T-helper 1 cell treated with Interleukin-12 subunit alpha and Interleukin-12 subunit beta and Interleukin-4 antibody, amounts not matched to agents 30 μg/mL and 1 μg/mL, for 36 hours (primary cell): ENCODE results near the gene AUTS2.

Source experiments
- H3K27ac Mint-ChIP-seq: one replicate; pipeline ENCODE4 v1.8.0; 2021; ENCODE audit warnings: mild to moderate bottlenecking, mixed read lengths
- H3K27me3 Mint-ChIP-seq: one replicate; pipeline ENCODE4 v1.8.0; 2021; ENCODE audit warnings: low read depth, mixed read lengths
- H3K36me3 Mint-ChIP-seq: one replicate; pipeline ENCODE4 v1.8.0; 2021; ENCODE audit warnings: low read depth, mixed read lengths
- H3K4me1 Mint-ChIP-seq: one replicate; pipeline ENCODE4 v1.8.0; 2021; ENCODE audit warnings: low read depth, mixed read lengths
- H3K4me3 Mint-ChIP-seq: one replicate; pipeline ENCODE4 v1.8.0; 2021; ENCODE audit warnings: mild to moderate bottlenecking, moderate library complexity, mixed read lengths
- H3K9me3 Mint-ChIP-seq: one replicate; pipeline ENCODE4 v1.8.0; 2021; ENCODE audit warnings: mixed read lengths

AUTS2 gene

DNA sequence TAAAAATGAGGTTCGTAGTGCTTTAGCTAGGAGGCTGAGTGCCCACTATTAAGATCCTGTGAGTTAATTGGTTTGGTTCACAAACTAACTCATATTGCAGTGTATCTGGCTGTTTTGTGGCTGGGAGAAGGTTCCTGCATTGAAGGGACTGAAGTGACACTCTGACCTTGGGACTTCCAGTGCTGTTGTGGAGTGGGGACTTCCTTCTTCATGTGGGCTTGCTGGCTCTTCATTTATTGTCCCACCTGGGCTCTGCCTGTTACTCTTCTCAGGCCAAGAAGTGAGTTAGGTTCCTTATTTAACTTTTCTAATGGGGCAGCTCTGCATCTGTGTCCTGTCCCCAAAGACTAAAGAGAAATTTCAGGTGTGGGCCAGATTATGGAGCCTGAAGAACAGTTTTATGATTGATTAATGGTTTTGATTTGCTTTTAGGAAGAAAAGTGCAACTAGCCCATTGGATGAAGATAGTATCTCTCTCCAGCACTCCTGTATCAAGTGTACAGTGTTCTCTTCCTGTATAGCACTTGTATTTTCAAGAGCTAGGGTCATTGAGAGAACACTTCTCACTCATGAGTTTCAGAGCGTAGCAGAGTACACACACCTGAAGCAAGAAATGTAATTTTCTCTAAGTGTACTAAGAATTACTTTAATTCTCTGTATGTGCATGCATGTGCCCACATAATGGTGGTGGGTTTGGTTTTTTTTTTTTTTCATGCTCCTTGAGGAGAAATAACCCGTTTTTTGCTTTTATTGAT lies 54.8 kb downstream of the AUTS2 start:
- Mint-ChIP-seq H3K36me3 (no peaks in the 10 kb centered on the region), H3K27ac (no peak overlapping the region), H3K27me3 (no peaks in the 10 kb centered on the region), H3K9me3 (no peaks in the 10 kb centered on the region), H3K4me1 (no peaks in the 10 kb centered on the region), H3K4me3 (no peak overlapping the region)

DNA sequence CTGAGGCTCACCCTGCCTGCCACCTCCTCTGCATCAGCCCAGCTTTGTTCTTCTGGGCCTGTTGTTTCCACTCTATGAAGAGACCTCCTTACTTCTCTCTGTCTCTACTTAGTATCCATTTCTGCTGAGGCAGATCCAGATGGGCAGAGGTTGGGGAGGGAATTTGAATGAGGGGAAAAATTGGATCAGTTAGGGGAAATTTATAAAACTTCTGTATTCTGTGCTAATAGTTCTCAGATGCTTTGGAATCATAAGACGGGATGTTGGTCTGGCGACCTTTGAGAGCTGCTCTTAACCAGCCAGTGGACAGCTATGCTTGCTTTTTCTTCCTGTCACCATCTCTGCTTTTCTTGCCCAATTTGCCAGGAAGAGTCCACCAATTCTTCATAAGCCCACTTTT lies 55.5 kb downstream of the AUTS2 start:
- H3K4me1 Mint-ChIP-seq, result no peaks in the 10 kb centered on the region
- no peaks in the 10 kb centered on the region for H3K27me3 Mint-ChIP-seq
- no peak overlapping the region for H3K27ac Mint-ChIP-seq
- H3K9me3 Mint-ChIP-seq, result no peaks in the 10 kb centered on the region
- no peak overlapping the region for H3K4me3 Mint-ChIP-seq
- H3K36me3 Mint-ChIP-seq, result no peaks in the 10 kb centered on the region

DNA sequence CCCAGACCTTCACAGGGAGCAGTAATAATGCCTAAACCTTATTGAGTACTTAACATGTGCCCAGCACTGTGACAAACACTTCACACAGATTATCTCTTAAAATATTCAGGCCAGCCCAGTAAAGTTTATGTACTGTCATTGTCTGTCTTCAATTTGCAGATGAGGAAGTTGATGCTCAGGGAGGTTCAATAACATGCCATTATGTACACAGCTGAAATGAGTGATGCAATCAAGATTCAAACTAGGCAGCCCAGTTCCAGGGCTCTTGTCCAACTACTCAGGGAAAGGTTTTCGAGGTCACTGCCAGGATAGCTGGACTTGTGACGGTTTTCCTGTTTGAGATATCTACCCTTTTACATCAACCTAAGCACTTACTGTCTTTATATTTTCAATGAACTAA lies 56.1 kb downstream of the AUTS2 start:
- no peak overlapping the region for H3K27ac Mint-ChIP-seq
- H3K4me3 Mint-ChIP-seq, result no peak overlapping the region
- H3K4me1 Mint-ChIP-seq, result no peaks in the 10 kb centered on the region
- H3K36me3 Mint-ChIP-seq, result no peaks in the 10 kb centered on the region
- no peaks in the 10 kb centered on the region for H3K27me3 Mint-ChIP-seq
- H3K9me3 Mint-ChIP-seq, result no peaks in the 10 kb centered on the region

DNA sequence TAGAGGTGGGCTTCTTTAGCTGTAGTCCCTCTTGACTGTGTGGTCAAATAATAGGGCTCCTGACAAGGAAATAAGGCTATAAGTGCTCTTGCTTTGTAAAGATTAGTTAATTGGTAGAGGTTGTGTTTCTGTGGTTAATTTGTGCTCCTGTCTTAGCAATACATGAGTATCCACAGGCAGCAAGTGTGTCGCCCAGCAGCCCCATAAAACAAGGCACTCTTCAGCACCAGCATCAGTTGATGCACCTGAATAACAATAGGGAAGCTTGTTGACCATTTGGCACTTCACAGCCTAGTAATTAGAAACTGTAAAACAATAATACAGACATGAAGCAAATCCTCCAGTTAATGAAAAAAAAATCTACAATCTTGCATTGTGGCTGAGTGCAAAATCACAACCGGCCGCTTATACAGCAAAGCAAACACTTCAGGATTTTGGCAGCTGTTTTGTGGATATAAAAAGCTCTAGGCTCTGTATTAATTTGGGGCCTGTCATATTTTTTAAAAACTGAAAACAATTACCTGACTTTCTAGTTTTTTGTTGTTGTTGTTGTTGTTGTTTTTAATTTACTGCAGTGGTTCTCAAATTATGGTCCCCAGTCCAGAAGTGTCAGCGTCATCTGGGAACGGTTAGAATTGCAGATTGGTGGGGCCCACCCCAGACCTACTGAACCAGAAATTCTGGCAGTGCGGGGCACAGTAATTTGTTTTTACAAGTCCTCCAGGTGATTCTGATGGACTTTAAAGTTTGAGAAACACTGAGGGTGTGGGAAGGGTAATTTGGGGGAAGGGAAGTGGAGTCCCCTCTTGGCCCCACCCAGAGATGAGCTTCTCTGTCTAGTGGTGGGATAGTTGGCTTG lies 56.8 kb downstream of the AUTS2 start:
- H3K4me1 Mint-ChIP-seq, result no peaks in the 10 kb centered on the region
- H3K4me3 Mint-ChIP-seq, result no peak overlapping the region
- no peaks in the 10 kb centered on the region for H3K36me3 Mint-ChIP-seq
- no peaks in the 10 kb centered on the region for H3K9me3 Mint-ChIP-seq
- H3K27ac Mint-ChIP-seq, result no peak overlapping the region
- H3K27me3 Mint-ChIP-seq, result no peaks in the 10 kb centered on the region

DNA sequence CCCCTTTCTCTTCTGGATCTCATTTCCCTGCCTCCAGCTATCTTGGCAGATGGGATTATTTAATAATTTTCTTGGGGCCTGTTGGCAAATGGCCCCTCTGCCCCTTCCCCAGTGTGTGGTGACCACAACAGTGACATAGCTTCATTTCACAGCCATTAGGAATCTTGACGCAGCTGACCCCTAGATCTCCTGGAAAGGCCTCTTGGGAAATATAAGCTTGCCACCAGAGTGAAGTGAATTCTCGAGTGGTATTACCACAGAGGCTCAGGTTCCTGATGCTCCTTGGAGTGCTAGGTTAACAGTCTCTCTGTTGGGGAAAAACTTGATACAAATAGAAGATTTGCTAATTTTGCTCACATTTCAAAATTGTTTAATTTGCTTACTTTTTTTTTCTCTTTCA lies 57.8 kb downstream of the AUTS2 start:
- Mint-ChIP-seq H3K4me1 (no peaks in the 10 kb centered on the region), H3K4me3 (no peak overlapping the region), H3K9me3 (no peaks in the 10 kb centered on the region), H3K36me3 (no peaks in the 10 kb centered on the region), H3K27ac (no peak overlapping the region), H3K27me3 (no peaks in the 10 kb centered on the region)

DNA sequence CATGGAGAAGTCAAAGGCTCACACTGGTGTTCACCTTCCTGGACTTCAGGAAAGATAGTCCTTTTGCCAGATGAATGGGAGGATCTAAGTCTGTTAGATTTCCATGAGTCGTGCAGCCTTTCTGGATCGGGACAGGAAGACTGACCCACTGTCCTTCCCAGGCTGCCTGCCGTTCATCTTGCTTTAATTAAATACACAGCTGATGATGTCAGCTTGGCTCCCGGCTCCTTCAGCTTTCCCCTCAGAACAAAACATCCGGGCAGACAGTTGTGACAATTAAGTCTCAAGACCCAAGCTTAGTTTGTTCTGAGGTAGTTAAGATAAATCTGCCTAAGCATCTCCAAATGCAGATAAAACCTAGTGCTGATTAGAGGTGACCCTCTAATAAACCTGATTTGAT lies 58.6 kb downstream of the AUTS2 start:
- Mint-ChIP-seq H3K4me3 (no peak overlapping the region), H3K9me3 (no peaks in the 10 kb centered on the region), H3K27ac (no peak overlapping the region), H3K4me1 (no peaks in the 10 kb centered on the region), H3K36me3 (no peaks in the 10 kb centered on the region), H3K27me3 (no peaks in the 10 kb centered on the region)

DNA sequence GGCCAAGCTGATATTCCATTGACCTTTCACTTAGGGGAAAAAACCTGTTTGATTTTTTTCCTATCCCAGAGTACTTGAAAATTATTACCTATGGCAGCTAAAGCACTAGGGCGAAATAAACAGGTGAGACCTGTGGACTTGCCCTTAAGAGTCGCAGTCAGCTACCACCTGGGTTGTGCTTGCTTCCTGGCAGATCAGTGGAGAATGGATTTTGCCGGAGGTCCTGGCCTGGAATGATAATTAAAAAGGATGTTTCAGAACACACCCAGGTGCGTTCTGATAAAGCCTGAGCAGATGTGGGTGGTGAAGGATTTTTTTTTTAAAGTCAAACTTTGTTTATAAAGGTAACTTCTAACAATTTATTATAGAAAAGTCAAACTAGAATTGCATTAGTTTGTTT lies 59.1 kb downstream of the AUTS2 start:
- no peak overlapping the region for H3K27ac Mint-ChIP-seq
- H3K4me3 Mint-ChIP-seq, result no peak overlapping the region
- no peaks in the 10 kb centered on the region for H3K9me3 Mint-ChIP-seq
- no peaks in the 10 kb centered on the region for H3K36me3 Mint-ChIP-seq
- H3K4me1 Mint-ChIP-seq, result no peaks in the 10 kb centered on the region
- H3K27me3 Mint-ChIP-seq, result no peaks in the 10 kb centered on the region

DNA sequence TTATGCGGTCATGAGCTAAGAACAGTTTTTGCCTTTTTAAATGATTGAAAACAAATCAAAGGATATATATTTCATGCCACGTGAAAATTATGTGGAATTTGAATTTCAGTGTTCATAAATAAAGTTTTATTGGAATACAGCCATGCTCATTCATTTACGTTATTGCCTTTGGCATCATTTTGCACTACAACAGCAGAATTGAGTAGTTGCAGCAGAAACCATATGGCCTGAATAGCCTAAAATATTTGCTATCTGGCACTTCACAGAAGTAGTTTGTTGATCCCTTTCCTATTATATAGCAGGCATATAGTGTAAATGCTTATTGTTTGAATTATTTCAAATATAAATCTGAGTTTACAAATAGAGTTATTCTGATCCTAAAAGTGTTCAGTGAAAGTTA lies 59.7 kb downstream of the AUTS2 start:
- H3K27me3 Mint-ChIP-seq, result no peaks in the 10 kb centered on the region
- no peaks in the 10 kb centered on the region for H3K4me1 Mint-ChIP-seq
- no peak overlapping the region for H3K27ac Mint-ChIP-seq
- H3K9me3 Mint-ChIP-seq, result no peaks in the 10 kb centered on the region
- H3K36me3 Mint-ChIP-seq, result no peaks in the 10 kb centered on the region
- H3K4me3 Mint-ChIP-seq, result no peak overlapping the region

DNA sequence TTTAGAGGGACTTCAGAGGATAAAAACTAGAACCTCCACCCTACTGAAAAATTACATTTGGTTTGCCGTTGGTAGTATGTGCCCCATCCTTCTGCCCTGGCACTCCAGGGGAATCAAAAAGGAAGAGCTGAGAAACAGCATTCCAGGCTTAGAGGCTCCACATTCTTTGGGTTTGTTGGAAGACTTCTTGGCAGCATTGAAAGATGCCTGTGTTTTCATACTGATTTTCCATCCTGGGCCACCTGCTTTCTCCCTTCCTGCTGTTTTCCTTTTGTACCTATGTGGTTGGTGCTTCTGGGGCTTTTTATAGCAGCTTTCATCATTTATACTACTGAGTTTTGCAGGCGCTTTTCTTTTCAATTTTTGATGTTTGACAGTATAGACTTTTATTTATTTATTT lies 61.7 kb downstream of the AUTS2 start:
- Mint-ChIP-seq H3K4me3 (no peak overlapping the region), H3K4me1 (no peaks in the 10 kb centered on the region), H3K9me3 (no peaks in the 10 kb centered on the region), H3K27ac (no peak overlapping the region), H3K36me3 (no peaks in the 10 kb centered on the region), H3K27me3 (no peaks in the 10 kb centered on the region)

DNA sequence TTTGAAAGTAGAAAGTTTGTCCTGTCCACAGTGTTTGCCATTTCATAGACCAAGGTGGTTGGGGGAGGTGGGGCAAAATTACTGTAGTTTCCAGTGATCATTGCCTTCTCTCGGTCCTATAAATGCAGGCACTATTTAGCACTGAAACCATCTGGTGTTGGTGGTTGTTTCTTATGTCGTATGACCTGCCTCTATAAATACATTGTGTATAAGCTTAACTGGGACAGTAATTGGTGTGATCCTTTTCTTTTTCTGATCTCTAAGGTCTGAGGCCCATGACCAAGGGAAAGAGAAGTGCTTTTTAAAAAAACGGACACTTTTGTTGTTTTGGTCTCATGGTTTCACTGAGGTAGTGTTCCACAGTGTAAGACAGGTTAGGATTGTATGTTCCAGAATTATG lies 63.1 kb downstream of the AUTS2 start:
- Mint-ChIP-seq H3K9me3 (no peaks in the 10 kb centered on the region), H3K4me3 (no peak overlapping the region), H3K27ac (no peak overlapping the region), H3K36me3 (no peaks in the 10 kb centered on the region), H3K4me1 (no peaks in the 10 kb centered on the region), H3K27me3 (no peaks in the 10 kb centered on the region)

DNA sequence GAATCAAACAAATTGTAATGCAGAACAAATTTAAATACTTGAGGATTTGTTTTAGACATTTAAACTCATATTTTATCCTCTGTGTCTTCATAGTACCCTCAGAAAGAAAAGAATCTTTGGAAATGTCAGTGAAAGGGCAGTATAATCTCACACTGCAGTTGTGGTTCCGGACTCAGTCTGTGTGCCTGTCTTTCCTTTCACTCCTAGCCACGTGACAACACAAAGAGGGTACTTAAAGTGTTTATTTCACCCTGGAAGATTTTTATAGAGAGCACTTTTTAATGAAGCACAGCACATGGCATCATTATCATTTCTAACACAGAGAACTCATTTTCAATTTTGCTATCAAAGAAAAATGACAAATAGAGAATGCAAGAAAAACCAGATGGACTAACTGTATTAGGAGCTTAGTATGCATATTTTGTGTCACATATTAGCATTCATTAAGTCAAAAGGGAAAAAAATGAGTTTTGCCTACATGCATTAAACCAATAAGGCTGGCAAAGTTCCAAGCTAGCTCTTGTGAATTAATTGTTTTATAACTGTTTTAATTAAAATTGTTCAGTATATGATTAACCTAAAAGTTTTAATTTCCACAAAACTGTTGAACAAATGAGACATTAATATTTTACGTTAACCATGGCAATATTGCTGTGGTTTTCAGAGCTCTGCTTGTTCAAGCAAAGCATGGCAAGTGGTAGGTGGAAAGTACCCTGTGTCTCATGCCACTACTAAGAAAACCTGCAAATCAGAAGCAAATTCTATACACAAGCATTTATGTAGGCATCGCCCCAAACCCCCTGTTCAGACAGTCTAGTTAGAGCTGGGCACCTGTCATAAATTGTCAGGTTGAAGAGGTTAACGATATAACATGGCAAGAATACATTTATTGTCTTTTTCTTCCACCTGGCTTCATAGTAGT lies 65.9 kb downstream of the AUTS2 start:
- Mint-ChIP-seq H3K27ac (no peak overlapping the region), H3K4me3 (no peak overlapping the region), H3K36me3 (no peaks in the 10 kb centered on the region), H3K27me3 (no peaks in the 10 kb centered on the region), H3K9me3 (no peaks in the 10 kb centered on the region), H3K4me1 (no peaks in the 10 kb centered on the region)

DNA sequence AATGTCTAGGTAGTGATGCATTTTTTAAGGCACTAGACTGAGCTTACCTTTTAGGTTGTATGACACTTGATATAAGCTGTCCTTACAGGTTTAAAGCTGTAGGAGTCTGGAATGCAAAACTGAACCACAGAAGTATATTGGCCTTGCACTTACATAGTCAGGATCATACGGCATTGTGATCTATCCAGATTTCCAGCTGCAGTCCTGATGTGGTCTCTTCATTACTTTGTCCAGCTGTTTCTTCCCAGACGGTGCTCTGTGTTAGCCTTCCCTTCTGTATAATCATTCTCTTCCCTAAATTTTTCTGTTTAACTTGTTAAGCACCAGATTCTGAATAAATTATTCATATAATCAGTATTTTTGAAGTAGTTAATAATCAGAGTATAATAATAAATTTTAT lies 67.1 kb downstream of the AUTS2 start:
- Mint-ChIP-seq H3K36me3 (no peaks in the 10 kb centered on the region), H3K4me1 (no peaks in the 10 kb centered on the region), H3K4me3 (no peak overlapping the region), H3K9me3 (no peaks in the 10 kb centered on the region), H3K27me3 (no peaks in the 10 kb centered on the region), H3K27ac (no peak overlapping the region)

DNA sequence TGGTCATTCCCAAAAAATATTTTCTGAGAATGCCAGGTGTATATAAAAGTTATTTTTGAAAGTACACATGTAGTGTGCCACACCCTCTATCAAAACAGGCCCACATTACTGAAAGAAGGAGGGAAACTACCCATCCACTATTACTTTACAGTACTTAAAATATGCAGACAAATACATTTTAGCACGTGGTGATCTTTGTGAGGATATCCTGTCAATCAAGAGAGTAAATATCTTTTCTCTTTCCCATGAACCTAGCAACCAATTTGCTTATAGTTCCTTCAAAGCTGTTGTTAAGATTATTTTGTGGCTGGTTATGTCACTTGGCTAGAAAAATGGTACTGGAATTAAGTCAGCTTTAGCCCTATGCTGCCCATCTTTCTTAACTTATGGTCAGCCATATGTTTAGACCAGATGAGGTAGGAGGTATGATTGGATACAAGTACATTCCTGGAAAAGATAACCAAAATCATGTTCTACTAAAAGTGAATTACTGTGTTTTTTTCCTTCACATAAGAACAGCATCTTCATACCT lies 70.1 kb downstream of the AUTS2 start:
- no peaks in the 10 kb centered on the region for H3K36me3 Mint-ChIP-seq
- H3K4me1 Mint-ChIP-seq, result no peaks in the 10 kb centered on the region
- H3K27ac Mint-ChIP-seq, result no peak overlapping the region
- no peaks in the 10 kb centered on the region for H3K27me3 Mint-ChIP-seq
- H3K4me3 Mint-ChIP-seq, result no peak overlapping the region
- H3K9me3 Mint-ChIP-seq, result no peaks in the 10 kb centered on the region

DNA sequence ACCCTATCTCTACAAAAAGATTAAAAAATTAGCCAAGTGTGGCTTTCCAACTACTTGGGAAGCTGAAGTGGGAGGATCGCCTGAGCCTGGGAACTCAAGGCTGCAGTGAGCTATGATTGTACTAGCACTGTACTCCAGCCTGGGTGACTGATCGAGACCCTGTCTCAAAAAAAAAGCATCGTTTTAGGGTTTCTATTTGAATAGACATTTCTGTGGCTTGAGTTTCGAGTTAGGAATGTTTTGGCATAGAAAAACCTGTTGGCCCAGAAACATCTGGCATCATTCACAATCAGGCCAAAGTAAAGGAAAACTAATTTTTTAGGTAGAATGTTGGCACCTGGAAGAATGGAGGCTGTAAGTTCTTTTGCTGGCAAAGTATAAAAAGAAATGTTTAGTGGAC lies 72.4 kb downstream of the AUTS2 start:
- Mint-ChIP-seq H3K27ac (no peak overlapping the region), H3K27me3 (no peaks in the 10 kb centered on the region), H3K4me3 (no peak overlapping the region), H3K4me1 (no peaks in the 10 kb centered on the region), H3K36me3 (no peaks in the 10 kb centered on the region), H3K9me3 (no peaks in the 10 kb centered on the region)
